ENCODE data around the gene LRP1B. TPM values are rescaled to one million over a fixed set of nuclear protein-coding genes. Genes with fewer than 3 reads are reported as not detected.

Gene LRP1B
- total RNA-seq, 1 donor from 2014 or later: 0.38 TPM

DNA sequence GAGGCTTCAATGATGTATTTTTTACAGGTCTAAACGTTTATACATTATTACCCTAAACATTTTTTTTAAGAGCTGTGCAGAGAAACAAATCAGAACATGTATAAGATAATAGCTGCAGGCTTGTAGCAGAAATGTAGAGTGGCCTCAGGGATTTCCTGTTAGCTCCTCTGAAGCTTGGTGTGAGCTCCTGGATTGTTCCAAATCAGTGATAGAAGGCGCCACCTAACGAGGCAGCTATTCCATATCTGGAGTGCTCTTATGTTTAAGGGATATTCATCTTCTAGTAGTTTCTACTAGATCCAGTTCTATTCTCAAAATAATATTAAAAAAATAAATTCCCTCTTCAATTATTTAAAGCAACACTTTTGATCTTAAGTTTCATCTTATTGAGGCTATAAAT lies 93.1 kb downstream of the LRP1B start:
- TF ChIP-seq, protein P1, sequence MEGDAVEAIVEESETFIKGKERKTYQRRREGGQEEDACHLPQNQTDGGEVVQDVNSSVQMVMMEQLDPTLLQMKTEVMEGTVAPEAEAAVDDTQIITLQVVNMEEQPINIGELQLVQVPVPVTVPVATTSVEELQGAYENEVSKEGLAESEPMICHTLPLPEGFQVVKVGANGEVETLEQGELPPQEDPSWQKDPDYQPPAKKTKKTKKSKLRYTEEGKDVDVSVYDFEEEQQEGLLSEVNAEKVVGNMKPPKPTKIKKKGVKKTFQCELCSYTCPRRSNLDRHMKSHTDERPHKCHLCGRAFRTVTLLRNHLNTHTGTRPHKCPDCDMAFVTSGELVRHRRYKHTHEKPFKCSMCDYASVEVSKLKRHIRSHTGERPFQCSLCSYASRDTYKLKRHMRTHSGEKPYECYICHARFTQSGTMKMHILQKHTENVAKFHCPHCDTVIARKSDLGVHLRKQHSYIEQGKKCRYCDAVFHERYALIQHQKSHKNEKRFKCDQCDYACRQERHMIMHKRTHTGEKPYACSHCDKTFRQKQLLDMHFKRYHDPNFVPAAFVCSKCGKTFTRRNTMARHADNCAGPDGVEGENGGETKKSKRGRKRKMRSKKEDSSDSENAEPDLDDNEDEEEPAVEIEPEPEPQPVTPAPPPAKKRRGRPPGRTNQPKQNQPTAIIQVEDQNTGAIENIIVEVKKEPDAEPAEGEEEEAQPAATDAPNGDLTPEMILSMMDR (IDR thresholded peaks at IDR 0.05; ENCODE audit: insufficient read depth, low read length, poor library complexity, severe bottlenecking): no peak
- H3K27me3 ChIP-seq (ENCODE audit: control insufficient read depth, insufficient read depth, low read length): no peaks in the 10 kb centered on the region
- DNase-seq (ENCODE audit: low read depth): no peak

DNA sequence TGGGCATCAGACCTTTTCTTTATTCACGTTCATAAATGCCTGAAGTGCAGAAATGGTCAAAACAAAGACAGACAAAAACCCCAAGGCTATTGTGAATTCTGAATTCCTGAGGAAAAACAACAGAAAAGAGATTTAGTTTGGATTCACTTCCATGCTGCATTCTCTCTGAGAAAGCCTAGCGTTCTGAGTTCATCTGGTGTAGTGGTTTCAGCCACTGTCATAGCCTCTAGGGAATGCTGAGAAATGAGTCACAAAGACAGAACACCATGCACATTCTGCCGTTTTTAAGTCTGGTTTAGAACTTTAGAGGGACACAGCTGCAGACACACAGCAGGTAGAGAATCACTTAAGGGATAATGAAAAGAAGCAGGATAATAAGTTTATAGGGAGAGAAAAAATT lies 93.8 kb downstream of the LRP1B start:
- H3K36me3 ChIP-seq (ENCODE audit: control insufficient read depth, insufficient read depth, low read length): no peaks in the 10 kb centered on the region
- DNase-seq (ENCODE audit: low read depth): no peak
- no peaks in the 10 kb centered on the region for H3K27me3 ChIP-seq (ENCODE audit: control insufficient read depth, insufficient read depth, low read length)
- TF ChIP-seq, protein P1 (IDR thresholded peaks at IDR 0.05; ENCODE audit: insufficient read depth, low read length, poor library complexity, severe bottlenecking): no peak
- no peak overlapping the region for H3K4me3 ChIP-seq (ENCODE audit: low read depth, low read length)

More for the DNA sequence above, 93.1 kb downstream of the LRP1B start:
- Histone ChIP-seq H3K36me3 (ENCODE audit: control insufficient read depth, insufficient read depth, low read length) (no peaks in the 10 kb centered on the region), H3K4me3 (ENCODE audit: low read depth, low read length) (no peak overlapping the region)

DNA sequence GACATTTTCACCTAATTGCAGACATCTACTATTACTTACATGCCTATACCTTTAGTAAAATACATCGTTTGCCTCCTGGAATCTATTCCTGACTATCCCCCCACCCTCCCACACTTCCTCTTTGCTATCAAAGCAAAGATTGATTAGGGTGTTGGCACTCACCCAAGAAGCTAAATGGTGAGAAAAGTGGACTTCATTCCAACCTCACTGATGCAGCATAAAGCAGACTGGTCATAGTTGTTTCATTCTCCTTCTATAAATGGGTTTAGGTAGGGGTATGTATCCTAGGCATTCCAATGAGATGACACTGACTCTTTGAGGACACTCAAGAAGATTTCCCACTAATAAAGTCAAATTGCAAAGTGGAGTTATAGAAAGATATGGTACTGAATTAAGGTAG lies 97.4 kb downstream of the LRP1B start:
- TF ChIP-seq, protein P1 (IDR thresholded peaks at IDR 0.05; ENCODE audit: insufficient read depth, low read length, poor library complexity, severe bottlenecking): no peak
- Histone ChIP-seq H3K36me3 (ENCODE audit: control insufficient read depth, insufficient read depth, low read length) (no peaks in the 10 kb centered on the region), H3K27me3 (ENCODE audit: control insufficient read depth, insufficient read depth, low read length) (no peaks in the 10 kb centered on the region), H3K4me3 (ENCODE audit: low read depth, low read length) (no peak overlapping the region)
- no peak for DNase-seq (ENCODE audit: low read depth)

DNA sequence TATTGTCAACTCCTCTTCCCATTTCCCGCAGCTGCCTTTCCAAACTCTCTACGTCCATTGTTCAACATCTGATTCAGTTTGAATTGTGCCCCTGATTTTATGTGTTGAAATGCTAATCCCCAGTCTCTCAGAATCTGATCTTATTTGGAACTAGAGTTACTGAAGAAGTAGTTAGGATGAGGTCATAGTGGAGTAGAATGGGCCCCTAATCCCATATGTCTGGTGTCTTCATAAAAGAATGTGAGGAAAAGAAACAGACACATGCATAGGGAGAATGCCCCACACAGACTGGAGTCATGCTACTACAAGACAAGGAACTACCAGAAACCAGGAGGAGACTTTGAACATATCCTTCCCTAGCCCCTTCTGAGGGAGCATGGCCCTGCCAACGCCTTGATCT lies 99.2 kb downstream of the LRP1B start:
- Histone ChIP-seq H3K27me3 (ENCODE audit: control insufficient read depth, insufficient read depth, low read length) (no peaks in the 10 kb centered on the region), H3K4me3 (ENCODE audit: low read depth, low read length) (no peak overlapping the region), H3K36me3 (ENCODE audit: control insufficient read depth, insufficient read depth, low read length) (no peaks in the 10 kb centered on the region)
- DNase-seq (ENCODE audit: low read depth): no peak
- TF ChIP-seq, protein P1 (IDR thresholded peaks at IDR 0.05; ENCODE audit: insufficient read depth, low read length, poor library complexity, severe bottlenecking): no peak

DNA sequence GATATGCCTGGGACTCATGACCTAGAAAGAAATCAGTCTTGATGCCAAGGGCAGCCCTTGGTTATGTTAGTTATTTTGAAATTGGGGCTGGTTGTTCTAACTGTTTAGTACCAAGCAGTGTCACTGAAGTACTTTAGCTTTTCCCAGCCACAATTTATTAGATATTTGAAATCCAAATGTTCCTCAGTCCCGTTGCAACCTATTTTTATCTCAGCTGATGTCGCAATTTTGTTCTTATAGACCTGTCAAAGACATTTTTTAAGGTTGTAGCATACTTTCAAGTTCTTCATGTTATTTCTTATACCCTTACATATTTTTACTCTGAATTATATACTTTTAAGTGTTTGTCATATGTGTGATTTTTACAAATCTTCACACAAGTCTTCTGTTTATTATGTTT lies 100.1 kb downstream of the LRP1B start:
- Histone ChIP-seq H3K36me3 (ENCODE audit: control insufficient read depth, insufficient read depth, low read length) (no peaks in the 10 kb centered on the region), H3K27me3 (ENCODE audit: control insufficient read depth, insufficient read depth, low read length) (no peaks in the 10 kb centered on the region), H3K4me3 (ENCODE audit: low read depth, low read length) (no peak overlapping the region)
- TF ChIP-seq, protein P1 (IDR thresholded peaks at IDR 0.05; ENCODE audit: insufficient read depth, low read length, poor library complexity, severe bottlenecking): no peak
- no peak for DNase-seq (ENCODE audit: low read depth)

DNA sequence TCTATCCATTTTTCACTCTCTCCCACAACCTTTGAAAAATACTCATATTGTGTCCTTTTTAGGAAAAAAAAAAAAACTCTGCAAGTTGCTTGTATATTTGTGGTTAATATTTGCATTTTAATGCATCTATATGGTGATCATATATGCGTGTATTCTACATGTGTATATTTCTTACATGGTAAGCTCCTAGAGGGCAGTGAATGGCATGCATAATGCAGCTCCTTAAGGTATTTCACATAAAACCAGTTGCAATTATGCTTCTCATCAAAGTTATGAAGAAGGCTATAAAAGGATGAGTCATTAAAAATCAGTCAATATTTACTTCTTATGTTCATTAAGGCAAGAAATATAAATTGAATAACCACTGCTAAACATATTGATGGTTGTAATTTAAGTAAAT lies 100.8 kb downstream of the LRP1B start:
- H3K27me3 ChIP-seq (ENCODE audit: control insufficient read depth, insufficient read depth, low read length): no peaks in the 10 kb centered on the region
- no peak overlapping the region for H3K4me3 ChIP-seq (ENCODE audit: low read depth, low read length)
- no peaks in the 10 kb centered on the region for H3K36me3 ChIP-seq (ENCODE audit: control insufficient read depth, insufficient read depth, low read length)
- TF ChIP-seq, protein P1 (IDR thresholded peaks at IDR 0.05; ENCODE audit: insufficient read depth, low read length, poor library complexity, severe bottlenecking): no peak
- no peak for DNase-seq (ENCODE audit: low read depth)

All from kidney epithelial cell (primary cell).